Liver (tissue), 9 donors: Measurements from ENCODE around the gene INTS6. TPM values are rescaled to one million over a fixed set of nuclear protein-coding genes. Genes with fewer than 3 reads are reported as not detected.

Experiments used
- DNase-seq: peaks from one replicate; pipeline ENCODE4 v3.0.0-alpha.2; 2017; ENCODE audit warnings: low spot score
- H3K27ac ChIP-seq, 2 donors: one replicate each; pipeline ENCODE4 v1.7.0; 2013; ENCODE audit warnings: inconsistent platforms in 2 of 2, low read length in 2 of 2, control low read depth in 1 of 2, low read depth in 1 of 2, mild to moderate bottlenecking in 1 of 2
- H3K27me3 ChIP-seq, 4 donors: one replicate each; pipeline versions ENCODE4 v1.6.1 to v1.7.0; 2013; ENCODE audit warnings: low read length in 3 of 4, inconsistent platforms in 1 of 4, mild to moderate bottlenecking in 1 of 4, moderate library complexity in 1 of 4; ENCODE audit not compliant: control insufficient read depth in 4 of 4, insufficient read depth in 4 of 4
- H3K36me3 ChIP-seq, 4 donors: one replicate each; pipeline versions ENCODE4 v1.6.1 to v1.7.0; 2013; ENCODE audit warnings: low read length in 3 of 4, mild to moderate bottlenecking in 3 of 4, low read depth in 1 of 4, moderate library complexity in 1 of 4; ENCODE audit not compliant: control insufficient read depth in 4 of 4, insufficient read depth in 3 of 4
- H3K4me1 ChIP-seq, 4 donors: one replicate each; pipeline versions ENCODE4 v1.6.1 to v1.7.0; 2013; ENCODE audit warnings: low read length in 3 of 4, mild to moderate bottlenecking in 3 of 4, moderate library complexity in 1 of 4; ENCODE audit not compliant: control insufficient read depth in 4 of 4, insufficient read depth in 4 of 4
- H3K4me3 ChIP-seq, 3 donors: one replicate each; pipeline versions ENCODE4 v1.6.1 to v1.7.0; 2013; ENCODE audit warnings: low read length in 3 of 3, control low read depth in 1 of 3, low read depth in 1 of 3, mild to moderate bottlenecking in 1 of 3
- H3K9ac ChIP-seq, 2 donors: one replicate each; pipeline ENCODE4 v1.7.0; 2013; ENCODE audit warnings: low read length in 2 of 2, mild to moderate bottlenecking in 2 of 2, moderate library complexity in 2 of 2, control low read depth in 1 of 2, low read depth in 1 of 2
- H3K9me3 ChIP-seq, 4 donors: one replicate each; pipeline versions ENCODE4 v1.6.1 to v1.7.0; 2013; ENCODE audit warnings: low read length in 3 of 4; ENCODE audit not compliant: control insufficient read depth in 4 of 4
- EGR1 ChIP-seq, 2 donors: IDR thresholded peaks; 2 replicates each; pipeline ENCODE4 v1.6.1; 2016 to 2018; ENCODE audit warnings: antibody characterized with exemption in 2 of 2, low read depth in 2 of 2
- FOXA1 ChIP-seq: IDR thresholded peaks from 2 replicates; pipeline ENCODE4 v1.6.1; 2016; ENCODE audit warnings: antibody characterized with exemption
- FOXA2 ChIP-seq: IDR thresholded peaks from 2 replicates; pipeline ENCODE4 v1.6.1; 2016; ENCODE audit warnings: antibody characterized with exemption
- GABPA ChIP-seq, 2 donors: IDR thresholded peaks in 1 of 2; conservative IDR thresholded peaks in 1 of 2; 2 replicates each; pipeline ENCODE4 v1.6.1; 2016; ENCODE audit warnings: antibody characterized with exemption in 2 of 2, mild to moderate bottlenecking in 1 of 2, moderate library complexity in 1 of 2
- HNF4A ChIP-seq, 2 donors: conservative IDR thresholded peaks; 2 replicates each; pipeline ENCODE4 v1.6.1; 2016; ENCODE audit warnings: antibody characterized with exemption in 2 of 2, mild to moderate bottlenecking in 2 of 2
- HNF4G ChIP-seq: IDR thresholded peaks from 2 replicates; pipeline ENCODE4 v1.6.1; 2016; ENCODE audit warnings: antibody characterized with exemption
- JUND ChIP-seq, 2 donors: IDR thresholded peaks; 2 replicates each; pipeline ENCODE4 v1.6.1; 2016; ENCODE audit warnings: antibody characterized with exemption in 2 of 2
- NR2F2 ChIP-seq: IDR thresholded peaks from 2 replicates; pipeline ENCODE4 v1.6.1; 2016; ENCODE audit warnings: antibody characterized with exemption
- RAD21 ChIP-seq, 2 donors: IDR thresholded peaks; 2 replicates each; pipeline ENCODE4 v1.6.1; 2016; ENCODE audit warnings: antibody characterized with exemption in 2 of 2, mild to moderate bottlenecking in 2 of 2
- RXRA ChIP-seq, 2 donors: IDR thresholded peaks; 2 replicates each; pipeline ENCODE4 v1.6.1; 2017 to 2018; ENCODE audit warnings: antibody characterized with exemption in 2 of 2, mild to moderate bottlenecking in 1 of 2
- SP1 ChIP-seq: IDR thresholded peaks from 2 replicates; pipeline ENCODE4 v1.6.1; 2018; ENCODE audit warnings: antibody characterized with exemption, mild to moderate bottlenecking
- TAF1 ChIP-seq: conservative IDR thresholded peaks from 2 replicates; pipeline ENCODE4 v1.6.1; 2016; ENCODE audit warnings: antibody characterized with exemption, mild to moderate bottlenecking
- YY1 ChIP-seq: IDR thresholded peaks from 2 replicates; pipeline ENCODE4 v1.6.1; 2016; ENCODE audit warnings: antibody characterized with exemption, mild to moderate bottlenecking
- WGBS: extraction: QIAGEN DNeasy Blood & Tissue Kit; methylation state at CpG from one replicate; pipeline ENCODE4 v1.1.7; 2013; 5-methylcytosine and 5-hydroxymethylcytosine counted together
- polyA plus RNA-seq, 2 donors: library from polyadenylated mRNA; stranded (reverse) in 1 of 2; unstranded in 1 of 2; fragments of 200-250 nt in 1 of 2; fragments of >200 nt in 1 of 2; fragmentation: Nextera tagmentation in 1 of 2; extraction: Ambion mirVana in 1 of 2; gene quantifications; one replicate each; pipeline versions ENCODE4 v1.2.1 to v1.2.3, GENCODE V29; 2013 to 2015
- total RNA-seq, 2 donors: library from RNA; depleted of rRNA; stranded (reverse); fragments of >200 nt; gene quantifications; one replicate each; pipeline ENCODE4 v1.2.3, GENCODE V29; 2014
- TF ChIP-seq, protein P1 (sequence below): IDR thresholded peaks from 2 replicates; pipeline ENCODE4 v1.6.1; 2016; ENCODE audit warnings: antibody characterized with exemption, mild to moderate bottlenecking
- TF ChIP-seq, protein P2 (sequence below): IDR thresholded peaks from 2 replicates; pipeline ENCODE4 v1.6.1; 2016; ENCODE audit warnings: antibody characterized with exemption
- TF ChIP-seq, protein P3 (sequence below): IDR thresholded peaks from 2 replicates; pipeline ENCODE4 v1.6.1; 2016; ENCODE audit warnings: antibody characterized with exemption
- TF ChIP-seq, protein P4 (sequence below): fragments of 150-350 bp; IDR thresholded peaks from 2 replicates; pipeline ENCODE4 v1.5.1; 2017; ENCODE audit warnings: improper control_type of control experiment, low read depth, low read length; ENCODE audit not compliant: missing input control
- TF ChIP-seq, protein P5 (sequence below): IDR thresholded peaks from 2 replicates; pipeline ENCODE4 v1.6.1; 2016; ENCODE audit warnings: antibody characterized with exemption
- donor health status: healthy.
- donor health status: healthy.
- donor health status: healthy.
- donor health status: healthy.
- donor health status: healthy.

Gene INTS6
- total and polyA plus RNA-seq, 4 donors = 11.4 to 61.4 (median 18.8) TPM

DNA sequence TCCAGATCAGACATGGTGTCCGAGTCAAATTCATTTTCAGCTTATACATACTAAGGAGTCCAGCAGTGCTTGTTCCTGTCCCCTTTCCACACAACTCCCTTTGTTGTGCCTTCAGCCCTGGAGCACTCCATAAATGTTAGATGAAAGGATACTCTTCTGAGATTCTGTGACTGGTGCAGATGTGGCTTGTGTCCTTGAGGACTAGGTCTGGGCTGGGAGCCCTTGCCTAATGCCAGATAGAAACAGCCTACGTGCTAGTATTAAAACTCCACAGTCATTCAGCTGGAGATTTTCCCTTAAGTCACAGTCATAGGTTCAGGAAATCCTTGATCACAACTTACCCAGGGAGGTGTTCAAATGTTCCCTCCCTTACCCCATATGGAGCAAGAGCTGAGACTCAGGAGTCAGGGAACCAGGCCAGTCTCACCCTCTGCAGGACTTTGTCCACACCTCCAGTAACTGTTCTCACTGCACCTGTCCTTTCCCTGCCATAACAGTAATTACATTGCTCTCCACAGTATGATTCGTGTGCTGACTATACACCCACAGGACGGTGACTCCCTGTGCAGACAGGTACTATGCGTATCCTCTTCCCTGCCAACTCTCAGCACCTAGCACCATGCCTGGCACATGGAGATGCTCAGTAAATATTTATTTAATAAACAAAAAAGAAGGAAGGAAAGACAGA is 128.9 kb downstream of the INTS6 start:
- Histone ChIP-seq H3K4me3 (no peak overlapping the region), H3K36me3 (no peaks in the 10 kb centered on the region), H3K9ac (no peak overlapping the region), H3K4me1 (no peaks in the 10 kb centered on the region), H3K9me3 (no peaks in the 10 kb centered on the region), H3K27ac (no peak overlapping the region), H3K27me3 (no peaks in the 10 kb centered on the region)
- TF ChIP-seq HNF4G (no peak), RAD21 (IDR thresholded peaks at IDR 0.05) (no peak), SP1 (no peak)
- WGBS = 64% methylated on average over 5 of the region's 5 CpGs
- DNase-seq = no peak

DNA sequence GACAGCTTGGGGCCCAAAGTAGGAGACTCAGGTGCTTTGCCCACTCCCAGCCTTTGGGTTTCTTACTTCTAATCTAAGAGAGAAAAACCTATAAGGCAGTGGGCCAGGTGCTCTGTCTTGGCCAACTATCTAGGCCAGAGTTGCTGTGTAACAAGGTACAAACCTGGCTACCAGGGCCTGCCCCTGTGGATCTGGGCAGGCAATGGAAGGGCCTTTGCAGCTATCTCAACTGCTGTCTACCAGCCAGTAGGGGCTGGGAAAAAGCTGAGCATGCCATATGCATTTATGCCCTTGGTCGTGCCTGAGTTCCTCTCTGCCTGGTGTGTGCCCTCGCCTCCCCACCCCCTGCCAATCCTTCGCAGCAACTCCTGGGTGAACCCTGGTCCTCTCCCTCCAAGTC is 130.0 kb downstream of the INTS6 start:
- no peaks in the 10 kb centered on the region for H3K4me1 ChIP-seq
- WGBS = 97% methylated on average over 3 of the region's 3 CpGs
- no peaks in the 10 kb centered on the region for H3K27me3 ChIP-seq
- TF ChIP-seq YY1 (no peak), RXRA (IDR thresholded peaks at IDR 0.05) (no peak), EGR1 (IDR thresholded peaks at IDR 0.05; ENCODE audit: low read depth in 2 of 2) (no peak), TAF1 (no peak), FOXA2 (no peak), SP1 (no peak), FOXA1 (no peak), NR2F2 (no peak), HNF4A (conservative IDR thresholded peaks at IDR 0.05) (no peak), HNF4G (no peak), JUND (IDR thresholded peaks at IDR 0.05) (no peak), RAD21 (IDR thresholded peaks at IDR 0.05) (no peak), GABPA (IDR thresholded peaks at IDR 0.05 in 1 of 2, conservative IDR thresholded peaks at IDR 0.05 in 1 of 2) (no peak)
- TF ChIP-seq, protein P1, sequence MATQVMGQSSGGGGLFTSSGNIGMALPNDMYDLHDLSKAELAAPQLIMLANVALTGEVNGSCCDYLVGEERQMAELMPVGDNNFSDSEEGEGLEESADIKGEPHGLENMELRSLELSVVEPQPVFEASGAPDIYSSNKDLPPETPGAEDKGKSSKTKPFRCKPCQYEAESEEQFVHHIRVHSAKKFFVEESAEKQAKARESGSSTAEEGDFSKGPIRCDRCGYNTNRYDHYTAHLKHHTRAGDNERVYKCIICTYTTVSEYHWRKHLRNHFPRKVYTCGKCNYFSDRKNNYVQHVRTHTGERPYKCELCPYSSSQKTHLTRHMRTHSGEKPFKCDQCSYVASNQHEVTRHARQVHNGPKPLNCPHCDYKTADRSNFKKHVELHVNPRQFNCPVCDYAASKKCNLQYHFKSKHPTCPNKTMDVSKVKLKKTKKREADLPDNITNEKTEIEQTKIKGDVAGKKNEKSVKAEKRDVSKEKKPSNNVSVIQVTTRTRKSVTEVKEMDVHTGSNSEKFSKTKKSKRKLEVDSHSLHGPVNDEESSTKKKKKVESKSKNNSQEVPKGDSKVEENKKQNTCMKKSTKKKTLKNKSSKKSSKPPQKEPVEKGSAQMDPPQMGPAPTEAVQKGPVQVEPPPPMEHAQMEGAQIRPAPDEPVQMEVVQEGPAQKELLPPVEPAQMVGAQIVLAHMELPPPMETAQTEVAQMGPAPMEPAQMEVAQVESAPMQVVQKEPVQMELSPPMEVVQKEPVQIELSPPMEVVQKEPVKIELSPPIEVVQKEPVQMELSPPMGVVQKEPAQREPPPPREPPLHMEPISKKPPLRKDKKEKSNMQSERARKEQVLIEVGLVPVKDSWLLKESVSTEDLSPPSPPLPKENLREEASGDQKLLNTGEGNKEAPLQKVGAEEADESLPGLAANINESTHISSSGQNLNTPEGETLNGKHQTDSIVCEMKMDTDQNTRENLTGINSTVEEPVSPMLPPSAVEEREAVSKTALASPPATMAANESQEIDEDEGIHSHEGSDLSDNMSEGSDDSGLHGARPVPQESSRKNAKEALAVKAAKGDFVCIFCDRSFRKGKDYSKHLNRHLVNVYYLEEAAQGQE = no peak
- TF ChIP-seq, protein P2, sequence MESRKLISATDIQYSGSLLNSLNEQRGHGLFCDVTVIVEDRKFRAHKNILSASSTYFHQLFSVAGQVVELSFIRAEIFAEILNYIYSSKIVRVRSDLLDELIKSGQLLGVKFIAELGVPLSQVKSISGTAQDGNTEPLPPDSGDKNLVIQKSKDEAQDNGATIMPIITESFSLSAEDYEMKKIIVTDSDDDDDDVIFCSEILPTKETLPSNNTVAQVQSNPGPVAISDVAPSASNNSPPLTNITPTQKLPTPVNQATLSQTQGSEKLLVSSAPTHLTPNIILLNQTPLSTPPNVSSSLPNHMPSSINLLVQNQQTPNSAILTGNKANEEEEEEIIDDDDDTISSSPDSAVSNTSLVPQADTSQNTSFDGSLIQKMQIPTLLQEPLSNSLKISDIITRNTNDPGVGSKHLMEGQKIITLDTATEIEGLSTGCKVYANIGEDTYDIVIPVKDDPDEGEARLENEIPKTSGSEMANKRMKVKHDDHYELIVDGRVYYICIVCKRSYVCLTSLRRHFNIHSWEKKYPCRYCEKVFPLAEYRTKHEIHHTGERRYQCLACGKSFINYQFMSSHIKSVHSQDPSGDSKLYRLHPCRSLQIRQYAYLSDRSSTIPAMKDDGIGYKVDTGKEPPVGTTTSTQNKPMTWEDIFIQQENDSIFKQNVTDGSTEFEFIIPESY = no peak
- TF ChIP-seq, protein P3, sequence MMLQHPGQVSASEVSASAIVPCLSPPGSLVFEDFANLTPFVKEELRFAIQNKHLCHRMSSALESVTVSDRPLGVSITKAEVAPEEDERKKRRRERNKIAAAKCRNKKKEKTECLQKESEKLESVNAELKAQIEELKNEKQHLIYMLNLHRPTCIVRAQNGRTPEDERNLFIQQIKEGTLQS = no peak
- TF ChIP-seq, protein P4, sequence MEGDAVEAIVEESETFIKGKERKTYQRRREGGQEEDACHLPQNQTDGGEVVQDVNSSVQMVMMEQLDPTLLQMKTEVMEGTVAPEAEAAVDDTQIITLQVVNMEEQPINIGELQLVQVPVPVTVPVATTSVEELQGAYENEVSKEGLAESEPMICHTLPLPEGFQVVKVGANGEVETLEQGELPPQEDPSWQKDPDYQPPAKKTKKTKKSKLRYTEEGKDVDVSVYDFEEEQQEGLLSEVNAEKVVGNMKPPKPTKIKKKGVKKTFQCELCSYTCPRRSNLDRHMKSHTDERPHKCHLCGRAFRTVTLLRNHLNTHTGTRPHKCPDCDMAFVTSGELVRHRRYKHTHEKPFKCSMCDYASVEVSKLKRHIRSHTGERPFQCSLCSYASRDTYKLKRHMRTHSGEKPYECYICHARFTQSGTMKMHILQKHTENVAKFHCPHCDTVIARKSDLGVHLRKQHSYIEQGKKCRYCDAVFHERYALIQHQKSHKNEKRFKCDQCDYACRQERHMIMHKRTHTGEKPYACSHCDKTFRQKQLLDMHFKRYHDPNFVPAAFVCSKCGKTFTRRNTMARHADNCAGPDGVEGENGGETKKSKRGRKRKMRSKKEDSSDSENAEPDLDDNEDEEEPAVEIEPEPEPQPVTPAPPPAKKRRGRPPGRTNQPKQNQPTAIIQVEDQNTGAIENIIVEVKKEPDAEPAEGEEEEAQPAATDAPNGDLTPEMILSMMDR = no peak
- TF ChIP-seq, protein P5, sequence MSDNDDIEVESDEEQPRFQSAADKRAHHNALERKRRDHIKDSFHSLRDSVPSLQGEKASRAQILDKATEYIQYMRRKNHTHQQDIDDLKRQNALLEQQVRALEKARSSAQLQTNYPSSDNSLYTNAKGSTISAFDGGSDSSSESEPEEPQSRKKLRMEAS = no peak
- H3K9me3 ChIP-seq = no peaks in the 10 kb centered on the region
- no peaks in the 10 kb centered on the region for H3K36me3 ChIP-seq
- H3K27ac ChIP-seq = no peak overlapping the region
- no peak overlapping the region for H3K4me3 ChIP-seq
- no peak overlapping the region for H3K9ac ChIP-seq
- no peak for DNase-seq
